K562 (cell line): ENCODE measurements around the gene PPY. TPM values are rescaled to one million over a fixed set of nuclear protein-coding genes. Genes with fewer than 3 reads are reported as not detected.
A peak's percentile ranks its signal among the peaks of the same experiment; 100 is the strongest.

ENCODE experiments used
- ELF1 ChIP-seq: fragments of 200-800 bp; sonication (Bioruptor generic); IDR thresholded peaks from 2 replicates; pipeline ENCODE4 v1.6.1; 2016; ENCODE audit warnings: missing genetic modification characterization, missing compliant biosample characterization
- HDAC8 ChIP-seq: fragments of 450-650 bp; IDR thresholded peaks from 2 replicates; pipeline ENCODE4 v1.6.1; 2016; ENCODE audit warnings: mild to moderate bottlenecking, missing genetic modification characterization, moderate library complexity, missing compliant biosample characterization
- HOXB6 ChIP-seq: fragments of 250-450 bp; sonication (Bioruptor Pico); IDR thresholded peaks from 2 replicates; pipeline ENCODE4 v1.5.1; 2022; ENCODE audit warnings: mild to moderate bottlenecking, borderline replicate concordance
- MAFK ChIP-seq: IDR thresholded peaks from 2 replicates; pipeline ENCODE4 v1.6.1; 2011; ENCODE audit warnings: low read length, improper control_type of control experiment
- MCM7 ChIP-seq, 2 experiments: fragments of 450-650 bp; IDR thresholded peaks; 2 replicates each; pipeline ENCODE4 v1.6.1; 2016 to 2018
- RBM15 ChIP-seq: fragments of 200-400 bp; formaldehyde crosslinking; IDR thresholded peaks from 2 replicates; pipeline ENCODE4 v1.6.1; 2018; ENCODE audit warnings: mild to moderate bottlenecking, low read length, moderate library complexity; ENCODE audit not compliant: insufficient read depth
- USF1 ChIP-seq: sonication (generic); formaldehyde crosslinking; IDR thresholded peaks from 2 replicates; pipeline ENCODE4 v1.9.0; 2022; ENCODE audit warnings: mild to moderate bottlenecking, missing genetic modification reagents
- ZNF311 ChIP-seq: fragments of 250-450 bp; sonication (Bioruptor Pico); IDR thresholded peaks from 2 replicates; pipeline ENCODE4 v1.4.0; 2020; ENCODE audit warnings: mild to moderate bottlenecking, moderate library complexity
- ZNF41 ChIP-seq: fragments of 250-450 bp; sonication (Bioruptor Pico); conservative IDR thresholded peaks from 2 replicates; pipeline ENCODE4 v1.4.0; 2020; ENCODE audit warnings: mild to moderate bottlenecking
- ZNF584 ChIP-seq: fragments of 200-800 bp; sonication (Bioruptor generic); IDR thresholded peaks from 2 replicates; pipeline ENCODE4 v1.6.1; 2016; ENCODE audit warnings: low read depth, mild to moderate bottlenecking, missing genetic modification characterization, missing compliant biosample characterization
- polyA plus RNA-seq, 8 experiments: library from polyadenylated mRNA; depleted of rRNA in 4 of 8; stranded (reverse) in 5 of 8; unstranded in 3 of 8; fragments of >200 nt; fragmentation: Nextera tagmentation in 2 of 8; fragmentation: Illumina TruSeq in 1 of 8; extraction: Ambion mirVana in 2 of 8; extraction: Trizol in 1 of 8; gene quantifications; 2 replicates each; pipeline versions ENCODE4 v1.2.1 to v1.2.3, GENCODE V29; 2011 to 2014; ENCODE audit warnings: inconsistent platforms in 1 of 8, missing spikeins in 1 of 8
- total RNA-seq, 7 experiments: library from RNA; depleted of rRNA in 6 of 7; stranded (reverse); fragments of >200 nt in 6 of 7; fragmentation: Illumina TruSeq in 2 of 7; extraction: Trizol in 2 of 7; gene quantifications; 2 replicates each; pipeline versions ENCODE4 v1.2.1 to v1.2.3, GENCODE V29; 2011 to 2021; ENCODE audit warnings: low replicate concordance in 1 of 7
- TF ChIP-seq, protein P1 (sequence below): sonication (generic); formaldehyde crosslinking; IDR thresholded peaks from 2 replicates; pipeline ENCODE4 v1.8.0; 2022; ENCODE audit warnings: mild to moderate bottlenecking, missing genetic modification reagents
- TF ChIP-seq, protein P2 (sequence below): sonication (generic); formaldehyde crosslinking; IDR thresholded peaks from 2 replicates; pipeline ENCODE4 v1.8.1; 2022; ENCODE audit warnings: missing genetic modification reagents
- TF ChIP-seq, protein P3 (sequence below), 2 experiments: IDR thresholded peaks; 2 replicates each; pipeline ENCODE4 v1.6.1; 2011; ENCODE audit warnings: borderline replicate concordance in 1 of 2, control low read depth in 1 of 2, low read depth in 1 of 2, low read length in 1 of 2, mild to moderate bottlenecking in 1 of 2, mixed read lengths in 1 of 2, moderate library complexity in 1 of 2; ENCODE audit not compliant: insufficient read depth in 1 of 2, insufficient read length in 1 of 2, poor library complexity in 1 of 2, severe bottlenecking in 1 of 2; ENCODE audit errors: extremely low read depth in 1 of 2
- TF ChIP-seq, protein P4 (sequence below): sonication (generic); formaldehyde crosslinking; IDR thresholded peaks from 2 replicates; pipeline ENCODE4 v1.8.0; 2022; ENCODE audit warnings: mild to moderate bottlenecking, missing genetic modification reagents
- TF ChIP-seq, protein P5 (sequence below): fragments of 250-450 bp; sonication (Bioruptor Pico); IDR thresholded peaks from 2 replicates; pipeline ENCODE4 v1.5.0; 2021

The PPY gene
- total and polyA plus RNA-seq, 9 of the 15 experiments (the other 6 are each of a cell fraction or from before 2014, with no cell fraction given) = not detected

GRCh38 chr17:43945074-43945829, 3.0 kb upstream of the PPY start (continued):
- TF ChIP-seq ZNF584 (CRISPR knock-in tag) (0 out of 2 replicates have a peak, but pooled peaks have one; percentile 54), HDAC8 (tag) (peak; percentile 73), ZNF41 (CRISPR knock-in tag) (peak; percentile 84), MCM7 (IDR thresholded peaks at IDR 0.05) (no peak), HOXB6 (CRISPR knock-in tag) (no peak), ELF1 (no peak), USF1 (CRISPR knock-in tag) (no peak), ZNF311 (CRISPR knock-in tag) (no peak), MAFK (no peak), RBM15 (no peak)
- TF ChIP-seq, protein P1, sequence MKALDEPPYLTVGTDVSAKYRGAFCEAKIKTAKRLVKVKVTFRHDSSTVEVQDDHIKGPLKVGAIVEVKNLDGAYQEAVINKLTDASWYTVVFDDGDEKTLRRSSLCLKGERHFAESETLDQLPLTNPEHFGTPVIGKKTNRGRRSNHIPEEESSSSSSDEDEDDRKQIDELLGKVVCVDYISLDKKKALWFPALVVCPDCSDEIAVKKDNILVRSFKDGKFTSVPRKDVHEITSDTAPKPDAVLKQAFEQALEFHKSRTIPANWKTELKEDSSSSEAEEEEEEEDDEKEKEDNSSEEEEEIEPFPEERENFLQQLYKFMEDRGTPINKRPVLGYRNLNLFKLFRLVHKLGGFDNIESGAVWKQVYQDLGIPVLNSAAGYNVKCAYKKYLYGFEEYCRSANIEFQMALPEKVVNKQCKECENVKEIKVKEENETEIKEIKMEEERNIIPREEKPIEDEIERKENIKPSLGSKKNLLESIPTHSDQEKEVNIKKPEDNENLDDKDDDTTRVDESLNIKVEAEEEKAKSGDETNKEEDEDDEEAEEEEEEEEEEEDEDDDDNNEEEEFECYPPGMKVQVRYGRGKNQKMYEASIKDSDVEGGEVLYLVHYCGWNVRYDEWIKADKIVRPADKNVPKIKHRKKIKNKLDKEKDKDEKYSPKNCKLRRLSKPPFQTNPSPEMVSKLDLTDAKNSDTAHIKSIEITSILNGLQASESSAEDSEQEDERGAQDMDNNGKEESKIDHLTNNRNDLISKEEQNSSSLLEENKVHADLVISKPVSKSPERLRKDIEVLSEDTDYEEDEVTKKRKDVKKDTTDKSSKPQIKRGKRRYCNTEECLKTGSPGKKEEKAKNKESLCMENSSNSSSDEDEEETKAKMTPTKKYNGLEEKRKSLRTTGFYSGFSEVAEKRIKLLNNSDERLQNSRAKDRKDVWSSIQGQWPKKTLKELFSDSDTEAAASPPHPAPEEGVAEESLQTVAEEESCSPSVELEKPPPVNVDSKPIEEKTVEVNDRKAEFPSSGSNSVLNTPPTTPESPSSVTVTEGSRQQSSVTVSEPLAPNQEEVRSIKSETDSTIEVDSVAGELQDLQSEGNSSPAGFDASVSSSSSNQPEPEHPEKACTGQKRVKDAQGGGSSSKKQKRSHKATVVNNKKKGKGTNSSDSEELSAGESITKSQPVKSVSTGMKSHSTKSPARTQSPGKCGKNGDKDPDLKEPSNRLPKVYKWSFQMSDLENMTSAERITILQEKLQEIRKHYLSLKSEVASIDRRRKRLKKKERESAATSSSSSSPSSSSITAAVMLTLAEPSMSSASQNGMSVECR = no peak
- TF ChIP-seq, protein P2, sequence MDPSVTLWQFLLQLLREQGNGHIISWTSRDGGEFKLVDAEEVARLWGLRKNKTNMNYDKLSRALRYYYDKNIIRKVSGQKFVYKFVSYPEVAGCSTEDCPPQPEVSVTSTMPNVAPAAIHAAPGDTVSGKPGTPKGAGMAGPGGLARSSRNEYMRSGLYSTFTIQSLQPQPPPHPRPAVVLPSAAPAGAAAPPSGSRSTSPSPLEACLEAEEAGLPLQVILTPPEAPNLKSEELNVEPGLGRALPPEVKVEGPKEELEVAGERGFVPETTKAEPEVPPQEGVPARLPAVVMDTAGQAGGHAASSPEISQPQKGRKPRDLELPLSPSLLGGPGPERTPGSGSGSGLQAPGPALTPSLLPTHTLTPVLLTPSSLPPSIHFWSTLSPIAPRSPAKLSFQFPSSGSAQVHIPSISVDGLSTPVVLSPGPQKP (CRISPR knock-in tag) = no peak
- TF ChIP-seq, protein P3, sequence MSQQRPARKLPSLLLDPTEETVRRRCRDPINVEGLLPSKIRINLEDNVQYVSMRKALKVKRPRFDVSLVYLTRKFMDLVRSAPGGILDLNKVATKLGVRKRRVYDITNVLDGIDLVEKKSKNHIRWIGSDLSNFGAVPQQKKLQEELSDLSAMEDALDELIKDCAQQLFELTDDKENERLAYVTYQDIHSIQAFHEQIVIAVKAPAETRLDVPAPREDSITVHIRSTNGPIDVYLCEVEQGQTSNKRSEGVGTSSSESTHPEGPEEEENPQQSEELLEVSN (IDR thresholded peaks at IDR 0.05; ENCODE audit: borderline replicate concordance in 1 of 2, extremely low read depth in 1 of 2, insufficient read depth in 1 of 2, insufficient read length in 1 of 2, low read depth in 1 of 2, low read length in 1 of 2, poor library complexity in 1 of 2, severe bottlenecking in 1 of 2) = no peak
- TF ChIP-seq, protein P4, sequence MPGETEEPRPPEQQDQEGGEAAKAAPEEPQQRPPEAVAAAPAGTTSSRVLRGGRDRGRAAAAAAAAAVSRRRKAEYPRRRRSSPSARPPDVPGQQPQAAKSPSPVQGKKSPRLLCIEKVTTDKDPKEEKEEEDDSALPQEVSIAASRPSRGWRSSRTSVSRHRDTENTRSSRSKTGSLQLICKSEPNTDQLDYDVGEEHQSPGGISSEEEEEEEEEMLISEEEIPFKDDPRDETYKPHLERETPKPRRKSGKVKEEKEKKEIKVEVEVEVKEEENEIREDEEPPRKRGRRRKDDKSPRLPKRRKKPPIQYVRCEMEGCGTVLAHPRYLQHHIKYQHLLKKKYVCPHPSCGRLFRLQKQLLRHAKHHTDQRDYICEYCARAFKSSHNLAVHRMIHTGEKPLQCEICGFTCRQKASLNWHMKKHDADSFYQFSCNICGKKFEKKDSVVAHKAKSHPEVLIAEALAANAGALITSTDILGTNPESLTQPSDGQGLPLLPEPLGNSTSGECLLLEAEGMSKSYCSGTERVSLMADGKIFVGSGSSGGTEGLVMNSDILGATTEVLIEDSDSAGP (CRISPR knock-in tag) = no peak
- TF ChIP-seq, protein P5, sequence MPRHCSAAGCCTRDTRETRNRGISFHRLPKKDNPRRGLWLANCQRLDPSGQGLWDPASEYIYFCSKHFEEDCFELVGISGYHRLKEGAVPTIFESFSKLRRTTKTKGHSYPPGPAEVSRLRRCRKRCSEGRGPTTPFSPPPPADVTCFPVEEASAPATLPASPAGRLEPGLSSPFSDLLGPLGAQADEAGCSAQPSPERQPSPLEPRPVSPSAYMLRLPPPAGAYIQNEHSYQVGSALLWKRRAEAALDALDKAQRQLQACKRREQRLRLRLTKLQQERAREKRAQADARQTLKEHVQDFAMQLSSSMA = no peak
